Thoracic aorta (tissue), 2 donors: ENCODE measurements around the gene ASH1L. TPM values are rescaled to one million over a fixed set of nuclear protein-coding genes. Genes with fewer than 3 reads are reported as not detected.

Source experiments
- ATAC-seq: fragments of 150-250 bp; one replicate; pipeline ENCODE4 v1.8.0; 2017; ENCODE audit warnings: low read depth; ENCODE audit not compliant: insufficient number of reproducible peaks, low FRiP score
- DNase-seq: peaks from one replicate; pipeline ENCODE4 v3.0.0-alpha.2; 2020; ENCODE audit warnings: low spot score
- H3K27ac ChIP-seq, 2 donors: fragments of 200-600 bp; sonication (generic); 1 replicate in 1 of 2; 2 replicates in 1 of 2; pipeline ENCODE4 v1.5.1; 2016; ENCODE audit warnings: mild to moderate bottlenecking in 2 of 2, moderate library complexity in 2 of 2
- H3K27me3 ChIP-seq: fragments of 200-600 bp; sonication (generic); replicated peaks from 2 replicates; pipeline ENCODE4 v1.6.0; 2016; ENCODE audit warnings: mild to moderate bottlenecking; ENCODE audit not compliant: insufficient read depth
- H3K36me3 ChIP-seq: fragments of 200-600 bp; sonication (generic); one replicate; pipeline ENCODE4 v1.5.1; 2016
- H3K4me1 ChIP-seq, 2 donors: fragments of 200-600 bp; sonication (generic); 1 replicate in 1 of 2; 2 replicates in 1 of 2; pipeline versions ENCODE4 v1.5.1 to v1.6.0; 2016; ENCODE audit warnings: low read depth in 2 of 2, mild to moderate bottlenecking in 1 of 2; ENCODE audit not compliant: control insufficient read depth in 1 of 2
- H3K4me3 ChIP-seq: fragments of 200-600 bp; sonication (generic); 2 replicates; pipeline ENCODE4 v1.5.1; 2016; ENCODE audit warnings: mild to moderate bottlenecking
- H3K9me3 ChIP-seq: fragments of 200-600 bp; sonication (generic); 2 replicates; pipeline ENCODE4 v1.5.1; 2016
- total RNA-seq, 2 donors: library from RNA; depleted of rRNA; stranded (reverse); fragments of >200 nt; gene quantifications; one replicate each; pipeline versions ENCODE4 v1.1.0 to v1.2.3, GENCODE V29; 2016
- TF ChIP-seq, protein P1 (sequence below): fragments of 200-600 bp; sonication (generic); IDR thresholded peaks from one replicate; pipeline ENCODE4 v1.5.1; 2019; ENCODE audit warnings: antibody characterized with exemption

The ASH1L gene
- total RNA-seq, 2 donors from 2014 or later, result 52.7 to 84.2 TPM

DNA sequence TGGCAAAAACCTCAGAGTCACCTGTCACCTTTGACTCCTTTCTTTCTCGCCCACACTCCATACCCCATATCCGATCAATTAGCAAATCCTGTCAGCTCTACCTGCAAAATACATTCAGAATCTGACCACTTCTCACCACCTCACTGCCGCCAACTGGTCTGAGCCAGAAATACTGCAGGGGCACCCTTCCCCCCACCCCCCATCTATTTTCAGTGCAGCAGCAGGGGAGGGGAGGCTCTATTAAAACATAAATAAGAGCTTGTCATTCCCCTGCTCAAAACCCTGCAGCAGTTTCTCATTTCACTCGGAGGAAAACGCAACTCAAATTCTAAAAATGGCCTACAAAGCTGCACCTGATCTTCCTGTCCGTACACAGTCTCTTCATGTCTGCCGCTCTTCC is 265.2 kb downstream of the ASH1L start:
- ATAC-seq (no peak), DNase-seq (no peak)
- TF ChIP-seq, protein P1, sequence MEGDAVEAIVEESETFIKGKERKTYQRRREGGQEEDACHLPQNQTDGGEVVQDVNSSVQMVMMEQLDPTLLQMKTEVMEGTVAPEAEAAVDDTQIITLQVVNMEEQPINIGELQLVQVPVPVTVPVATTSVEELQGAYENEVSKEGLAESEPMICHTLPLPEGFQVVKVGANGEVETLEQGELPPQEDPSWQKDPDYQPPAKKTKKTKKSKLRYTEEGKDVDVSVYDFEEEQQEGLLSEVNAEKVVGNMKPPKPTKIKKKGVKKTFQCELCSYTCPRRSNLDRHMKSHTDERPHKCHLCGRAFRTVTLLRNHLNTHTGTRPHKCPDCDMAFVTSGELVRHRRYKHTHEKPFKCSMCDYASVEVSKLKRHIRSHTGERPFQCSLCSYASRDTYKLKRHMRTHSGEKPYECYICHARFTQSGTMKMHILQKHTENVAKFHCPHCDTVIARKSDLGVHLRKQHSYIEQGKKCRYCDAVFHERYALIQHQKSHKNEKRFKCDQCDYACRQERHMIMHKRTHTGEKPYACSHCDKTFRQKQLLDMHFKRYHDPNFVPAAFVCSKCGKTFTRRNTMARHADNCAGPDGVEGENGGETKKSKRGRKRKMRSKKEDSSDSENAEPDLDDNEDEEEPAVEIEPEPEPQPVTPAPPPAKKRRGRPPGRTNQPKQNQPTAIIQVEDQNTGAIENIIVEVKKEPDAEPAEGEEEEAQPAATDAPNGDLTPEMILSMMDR, result no peak

DNA sequence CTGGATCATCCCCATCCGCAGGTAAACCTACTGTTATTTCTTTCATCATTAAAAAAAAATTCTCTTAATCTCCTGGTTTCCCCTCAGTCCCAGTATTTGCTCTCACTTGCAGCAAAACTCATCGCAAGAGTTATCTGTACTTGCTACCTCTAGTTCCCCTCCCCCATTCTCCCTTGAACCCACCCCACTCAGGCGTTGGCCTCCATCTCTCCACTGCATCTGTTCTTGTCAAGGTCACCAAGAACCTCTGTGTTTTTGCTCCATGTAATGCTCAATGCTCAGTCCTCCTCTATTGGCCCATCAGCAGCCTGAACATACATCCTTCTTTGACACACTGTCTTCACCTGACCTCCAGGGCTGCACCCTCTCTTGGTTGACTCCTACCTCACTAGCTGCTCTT is 265.9 kb downstream of the ASH1L start:
- ATAC-seq (peak; percentile 24), DNase-seq (no peak)
- peaks cover 7% of the 10 kb centered on the region for H3K27me3 ChIP-seq

More for the DNA sequence above, 265.2 kb downstream of the ASH1L start:
- Histone ChIP-seq H3K27ac (no peak overlapping the region), H3K27me3 (peaks cover 7% of the 10 kb centered on the region), H3K36me3 (no peaks in the 10 kb centered on the region), H3K4me3 (no peak overlapping the region), H3K9me3 (no peaks in the 10 kb centered on the region), H3K4me1 (peaks cover 5 to 8% of the 10 kb centered on the region in 2 donors)

DNA sequence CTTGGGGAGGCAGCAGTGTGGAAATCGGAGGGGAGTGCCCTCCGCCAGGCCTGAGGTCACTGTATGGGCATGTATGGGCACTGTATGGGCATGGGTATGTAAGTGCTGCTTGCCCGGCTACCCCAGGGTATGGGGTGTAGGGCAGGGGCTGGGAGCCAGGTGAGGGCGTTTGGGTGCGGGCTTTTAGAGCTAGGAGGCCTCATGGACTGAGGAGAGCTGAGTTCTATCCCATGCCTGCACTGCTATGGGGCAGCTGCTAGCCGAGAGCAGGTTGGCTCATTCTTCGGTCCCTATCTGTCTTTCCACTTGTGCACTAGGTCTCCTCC is 266.7 kb downstream of the ASH1L start:
- Histone ChIP-seq H3K27me3 (peaks cover 7% of the 10 kb centered on the region), H3K4me1 (peaks cover 5 to 8% of the 10 kb centered on the region in 2 donors), H3K9me3 (no peaks in the 10 kb centered on the region), H3K4me3 (no peak overlapping the region), H3K36me3 (no peaks in the 10 kb centered on the region), H3K27ac (no peak overlapping the region)
- no peak for ATAC-seq
- no peak for DNase-seq
- TF ChIP-seq, protein P1, result no peak

More for the DNA sequence above, 265.9 kb downstream of the ASH1L start:
- TF ChIP-seq, protein P1, result no peak
- no peaks in the 10 kb centered on the region for H3K36me3 ChIP-seq
- H3K9me3 ChIP-seq, result no peaks in the 10 kb centered on the region
- H3K27ac ChIP-seq, result no peak overlapping the region
- H3K4me1 ChIP-seq, result peaks cover 5 to 8% of the 10 kb centered on the region in 2 donors
- H3K4me3 ChIP-seq, result no peak overlapping the region

DNA sequence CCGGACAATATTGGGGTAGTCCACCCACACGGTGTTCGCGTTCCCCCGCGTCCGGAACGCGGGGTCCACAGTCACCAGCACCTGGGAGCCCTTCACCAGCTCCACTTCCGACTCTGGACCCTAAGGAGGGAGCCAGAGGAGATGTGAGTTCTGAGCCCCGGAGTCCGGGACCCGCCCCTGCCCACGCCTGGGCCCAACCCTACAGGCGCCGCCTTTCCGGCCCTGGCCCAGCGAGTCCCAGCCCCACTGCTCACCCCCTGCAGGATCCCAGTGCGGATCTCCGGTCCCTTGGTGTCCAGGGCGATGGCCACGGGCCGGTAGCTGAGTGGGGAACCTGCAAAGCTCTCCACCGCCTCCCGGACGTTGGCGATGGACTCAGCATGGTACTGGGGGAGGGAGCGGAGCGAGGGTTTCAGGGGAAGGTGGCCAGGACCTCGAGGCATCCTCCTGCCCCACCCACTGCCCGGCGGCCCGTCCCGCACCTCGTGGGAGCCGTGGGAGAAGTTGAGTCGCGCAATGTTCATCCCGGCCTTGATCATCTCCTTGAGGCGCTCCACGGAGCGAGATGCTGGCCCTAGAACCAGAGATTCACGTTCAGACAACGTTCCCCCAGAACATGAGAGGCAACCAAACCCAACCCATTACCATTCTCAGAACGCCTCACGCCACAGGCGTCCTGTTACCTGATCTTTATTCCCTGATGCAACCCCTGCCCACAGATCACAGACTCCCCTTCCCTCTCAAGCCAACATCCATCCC is 267.2 kb downstream of the ASH1L start:
- H3K4me1 ChIP-seq, result peaks cover 5 to 8% of the 10 kb centered on the region in 2 donors
- ATAC-seq, result no peak
- peak overlapping the region; percentile 45 for H3K4me3 ChIP-seq
- H3K27me3 ChIP-seq, result peaks cover 7% of the 10 kb centered on the region
- TF ChIP-seq, protein P1, result no peak
- H3K9me3 ChIP-seq, result no peaks in the 10 kb centered on the region
- H3K27ac ChIP-seq, result no peak overlapping the region
- no peaks in the 10 kb centered on the region for H3K36me3 ChIP-seq
- DNase-seq, result no peak

DNA sequence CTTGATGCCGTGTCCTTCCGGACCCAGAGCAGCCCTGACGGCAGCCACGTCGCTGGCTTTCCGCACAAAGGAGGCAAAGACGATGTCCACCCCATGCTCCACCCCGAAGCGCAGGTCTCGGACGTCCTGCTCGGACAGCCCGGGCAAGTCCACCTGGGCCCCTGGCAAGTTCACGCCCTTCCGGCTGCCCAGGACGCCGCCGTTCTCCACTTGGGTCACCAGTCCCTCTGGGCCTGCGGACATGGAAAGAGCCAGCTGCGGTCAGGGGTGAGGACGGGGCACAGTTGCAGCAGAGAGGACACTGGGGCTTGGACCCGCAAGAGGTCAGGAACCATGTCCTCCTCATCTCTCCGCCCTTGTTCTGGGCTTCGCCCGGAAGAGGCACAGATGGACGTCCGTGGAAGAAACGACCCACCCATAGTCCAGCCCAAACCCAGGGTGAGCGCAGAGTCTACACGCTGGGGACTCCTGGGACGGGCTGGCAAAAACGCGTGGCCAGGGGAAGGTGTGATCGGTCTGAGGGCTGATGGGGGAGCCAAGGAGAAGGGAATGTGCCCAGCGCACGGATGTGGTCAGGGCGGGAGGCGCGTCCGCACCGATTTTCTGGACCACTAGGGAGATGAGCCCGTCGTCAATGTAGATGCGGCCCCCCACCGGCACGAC is 268.0 kb downstream of the ASH1L start:
- DNase-seq (no peak), ATAC-seq (no peak)
- H3K27me3 ChIP-seq, result peaks cover 7% of the 10 kb centered on the region
- H3K27ac ChIP-seq, result no peak overlapping the region
- peak overlapping the region; percentile 45 for H3K4me3 ChIP-seq
- no peaks in the 10 kb centered on the region for H3K9me3 ChIP-seq
- no peaks in the 10 kb centered on the region for H3K36me3 ChIP-seq
- TF ChIP-seq, protein P1, result no peak
- peaks cover 5 to 8% of the 10 kb centered on the region in 2 donors for H3K4me1 ChIP-seq
